ENCODE data around the gene PIK3R1.

PIK3R1 gene

DNA sequence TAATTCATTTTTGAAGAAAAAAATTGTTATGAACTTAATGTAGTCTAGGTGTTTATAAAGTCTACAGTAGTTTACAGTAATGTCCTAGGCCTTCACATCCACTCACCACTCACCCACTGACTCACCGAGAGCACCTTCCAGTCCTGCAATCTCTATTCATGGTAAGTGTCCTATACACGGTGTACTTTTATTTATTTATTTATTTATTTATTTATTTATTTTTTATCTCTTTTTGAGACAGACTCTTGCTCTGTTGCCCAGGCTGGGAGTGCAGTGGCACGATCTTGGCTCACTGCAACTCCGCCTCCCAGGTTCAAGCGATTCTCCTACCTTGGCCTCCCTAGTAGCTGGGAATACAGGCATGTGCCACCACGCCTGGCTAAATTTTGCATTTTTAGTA is 39.3 kb upstream of the PIK3R1 start:
- TF ChIP-seq CTCF (IDR thresholded peaks at IDR 0.05; ENCODE audit: insufficient read depth, low read depth, low read length, missing control alignments): no peak
- DNase-seq (ENCODE audit: low read depth): no peak
- H3K4me3 ChIP-seq (ENCODE audit: low read depth, low read length): no peak overlapping the region

- DNase-seq (ENCODE audit: low read depth): no peak
- no peak overlapping the region for H3K4me3 ChIP-seq (ENCODE audit: low read depth, low read length)
- TF ChIP-seq CTCF (IDR thresholded peaks at IDR 0.05; ENCODE audit: insufficient read depth, low read depth, low read length, missing control alignments): no peak
These were observed 38.6 kb upstream of the PIK3R1 start for GRCh38 chr5:68176802-68177479.

GRCh38 chr5:68177676-68178075 is 37.9 kb upstream of the PIK3R1 start:
- H3K4me3 ChIP-seq (ENCODE audit: low read depth, low read length): no peak overlapping the region
- no peak for DNase-seq (ENCODE audit: low read depth)
- TF ChIP-seq CTCF (IDR thresholded peaks at IDR 0.05; ENCODE audit: insufficient read depth, low read depth, low read length, missing control alignments): no peak

- H3K4me3 ChIP-seq (ENCODE audit: low read depth, low read length): no peak overlapping the region
- no peak for DNase-seq (ENCODE audit: low read depth)
- no peak for TF ChIP-seq CTCF (IDR thresholded peaks at IDR 0.05; ENCODE audit: insufficient read depth, low read depth, low read length, missing control alignments)
These were observed 37.0 kb upstream of the PIK3R1 start for GRCh38 chr5:68178579-68178978.

- DNase-seq (ENCODE audit: low read depth): no peak
- no peak for TF ChIP-seq CTCF (IDR thresholded peaks at IDR 0.05; ENCODE audit: insufficient read depth, low read depth, low read length, missing control alignments)
- H3K4me3 ChIP-seq (ENCODE audit: low read depth, low read length): no peak overlapping the region
These were observed 35.2 kb upstream of the PIK3R1 start for GRCh38 chr5:68180121-68181038.

- no peak for DNase-seq (ENCODE audit: low read depth)
- no peak for TF ChIP-seq CTCF (IDR thresholded peaks at IDR 0.05; ENCODE audit: insufficient read depth, low read depth, low read length, missing control alignments)
- H3K4me3 ChIP-seq (ENCODE audit: low read depth, low read length): no peak overlapping the region
These were observed 34.4 kb upstream of the PIK3R1 start for GRCh38 chr5:68181039-68181599.
